Gastrocnemius medialis (tissue), 4 donors: ENCODE measurements around the gene SGMS1.

Experiments used
- CTCF ChIP-seq, 5 experiments: fragments of 450-650 bp in 3 of 5; fragments of 200-600 bp in 2 of 5; sonication (generic) in 2 of 5; IDR thresholded peaks in 4 of 5; conservative IDR thresholded peaks in 1 of 5; 1 replicate in 4 of 5; 2 replicates in 1 of 5; pipeline ENCODE4 v1.5.1; 2016 to 2019; ENCODE audit warnings: antibody characterized with exemption in 5 of 5, mild to moderate bottlenecking in 3 of 5, moderate library complexity in 3 of 5
- POLR2A ChIP-seq, 2 donors: fragments of 450-650 bp; IDR thresholded peaks; one replicate each; pipeline ENCODE4 v1.6.1; 2017; ENCODE audit warnings: antibody characterized with exemption in 2 of 2, mild to moderate bottlenecking in 2 of 2, moderate library complexity in 2 of 2

GRCh38 chr10:50398381-50398780 is 225.4 kb downstream of the SGMS1 start:
- TF ChIP-seq CTCF (IDR thresholded peaks at IDR 0.05 in 4 of 5, conservative IDR thresholded peaks at IDR 0.05 in 1 of 5) (no peak), POLR2A (IDR thresholded peaks at IDR 0.05) (no peak)
